Osteocyte (in vitro differentiated cells): ENCODE data around the gene MORC2. TPM values are rescaled to one million over a fixed set of nuclear protein-coding genes. Genes with fewer than 3 reads are reported as not detected.
A peak's percentile ranks its signal among the peaks of the same experiment; 100 is the strongest.

ENCODE experiments used
- DNase-seq: peaks from one replicate; pipeline ENCODE4 v3.0.0; 2021; ENCODE audit warnings: mixed read lengths; ENCODE audit not compliant: unreplicated experiment; ENCODE audit errors: extremely low spot score
- H3K27ac Mint-ChIP-seq: one replicate; pipeline ENCODE4 v1.8.0; 2021; ENCODE audit warnings: mild to moderate bottlenecking, mixed read lengths; ENCODE audit not compliant: unreplicated experiment
- H3K27me3 Mint-ChIP-seq: one replicate; pipeline ENCODE4 v1.8.0; 2021; ENCODE audit warnings: mixed read lengths; ENCODE audit not compliant: unreplicated experiment
- H3K36me3 Mint-ChIP-seq: one replicate; pipeline ENCODE4 v1.8.0; 2021; ENCODE audit warnings: mixed read lengths; ENCODE audit not compliant: unreplicated experiment
- H3K4me1 Mint-ChIP-seq: one replicate; pipeline ENCODE4 v1.8.0; 2021; ENCODE audit warnings: mixed read lengths; ENCODE audit not compliant: unreplicated experiment
- H3K4me3 Mint-ChIP-seq: one replicate; pipeline ENCODE4 v1.8.0; 2021; ENCODE audit warnings: mild to moderate bottlenecking, moderate library complexity, mixed read lengths; ENCODE audit not compliant: unreplicated experiment
- H3K9me3 Mint-ChIP-seq: one replicate; pipeline ENCODE4 v1.8.0; 2021; ENCODE audit warnings: mixed read lengths; ENCODE audit not compliant: unreplicated experiment
- CTCF ChIP-seq: fragments of 200-600 bp; sonication (generic); IDR thresholded peaks from 2 replicates; pipeline ENCODE4 v1.5.0; 2021; ENCODE audit warnings: antibody characterized with exemption, mild to moderate bottlenecking, moderate library complexity
- total RNA-seq: library from RNA; stranded (reverse); gene quantifications from 2 replicates; pipeline ENCODE4 v1.2.1, GENCODE V29; 2021

MORC2 gene
- total RNA-seq, 1 donor from 2014 or later: 26.9 TPM

- Mint-ChIP-seq H3K4me3 (no peak overlapping the region), H3K9me3 (no peaks in the 10 kb centered on the region), H3K4me1 (no peaks in the 10 kb centered on the region), H3K36me3 (no peaks in the 10 kb centered on the region), H3K27me3 (no peaks in the 10 kb centered on the region), H3K27ac (no peak overlapping the region)
- peak; percentile 51 for DNase-seq
- TF ChIP-seq CTCF: no peak
Observed at GRCh38 chr22:30910358-30910757, 58.2 kb downstream of the MORC2 start.

GRCh38 chr22:30909306-30909705, 59.3 kb downstream of the MORC2 start:
- H3K27ac Mint-ChIP-seq: no peak overlapping the region
- no peaks in the 10 kb centered on the region for H3K27me3 Mint-ChIP-seq
- H3K9me3 Mint-ChIP-seq: no peaks in the 10 kb centered on the region
- no peak for TF ChIP-seq CTCF
- no peaks in the 10 kb centered on the region for H3K36me3 Mint-ChIP-seq
- no peaks in the 10 kb centered on the region for H3K4me1 Mint-ChIP-seq
- DNase-seq: peak; percentile 44
- no peak overlapping the region for H3K4me3 Mint-ChIP-seq

- Mint-ChIP-seq H3K4me3 (no peak overlapping the region), H3K27me3 (no peaks in the 10 kb centered on the region), H3K4me1 (no peaks in the 10 kb centered on the region), H3K27ac (no peak overlapping the region), H3K9me3 (no peaks in the 10 kb centered on the region), H3K36me3 (no peaks in the 10 kb centered on the region)
- TF ChIP-seq CTCF: no peak
- DNase-seq: peak; percentile 69
Observed at GRCh38 chr22:30908051-30908461, 60.5 kb downstream of the MORC2 start.

GRCh38 chr22:30906946-30907345, 61.6 kb downstream of the MORC2 start:
- Mint-ChIP-seq H3K27ac (no peak overlapping the region), H3K27me3 (no peaks in the 10 kb centered on the region), H3K4me1 (no peaks in the 10 kb centered on the region), H3K9me3 (no peaks in the 10 kb centered on the region), H3K4me3 (no peak overlapping the region), H3K36me3 (peaks cover 5% of the 10 kb centered on the region)
- DNase-seq: peak; percentile 78
- TF ChIP-seq CTCF: no peak

GRCh38 chr22:30906411-30906810, 62.2 kb downstream of the MORC2 start:
- TF ChIP-seq CTCF: no peak
- H3K36me3 Mint-ChIP-seq: peaks cover 6% of the 10 kb centered on the region
- peak; percentile 82 for DNase-seq
- no peaks in the 10 kb centered on the region for H3K27me3 Mint-ChIP-seq
- no peaks in the 10 kb centered on the region for H3K4me1 Mint-ChIP-seq
- no peaks in the 10 kb centered on the region for H3K9me3 Mint-ChIP-seq
- H3K27ac Mint-ChIP-seq: no peak overlapping the region
- no peak overlapping the region for H3K4me3 Mint-ChIP-seq
